ENCODE results near the gene SVOPL.

DNA sequence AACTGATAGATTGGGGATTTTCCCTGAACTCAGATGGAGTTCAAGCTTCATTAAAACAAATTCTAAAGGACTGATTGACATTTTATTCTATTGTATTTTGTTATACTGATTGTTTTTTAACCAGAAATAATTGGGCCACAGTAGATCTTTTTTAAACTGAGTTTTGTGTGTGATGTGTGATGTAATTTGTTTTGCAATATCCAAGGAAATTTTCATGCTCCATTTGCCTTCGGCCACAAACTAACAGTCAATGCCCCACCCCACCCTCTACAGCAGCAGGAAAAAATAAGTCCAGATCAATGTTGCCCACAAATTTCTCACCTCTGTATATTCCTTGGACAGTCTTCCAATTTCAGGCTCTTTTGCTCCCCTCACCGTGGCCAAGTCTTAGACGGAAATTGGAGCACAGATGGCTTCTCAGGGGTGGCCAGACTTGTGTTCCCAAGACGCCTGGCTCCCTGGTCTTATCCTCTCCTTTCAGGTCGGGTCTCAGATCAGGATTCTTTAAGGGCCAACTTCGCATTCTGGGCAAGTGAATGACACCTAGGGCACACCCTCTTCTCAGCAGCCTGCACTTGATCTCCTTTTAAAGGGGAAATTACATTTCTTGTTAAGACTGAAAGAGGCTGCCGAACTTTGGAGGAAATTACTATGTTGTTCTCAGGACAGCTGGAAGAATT is at the start of gene SVOPL:
- TF ChIP-seq CTCF (IDR thresholded peaks at IDR 0.05) (no peak), EZH2phosphoT487 (IDR thresholded peaks at IDR 0.05) (no peak)

Measured in neural progenitor cell (in vitro differentiated cells).